ENCODE measurements around the gene PLPP3. TPM values are rescaled to one million over a fixed set of nuclear protein-coding genes. Genes with fewer than 3 reads are reported as not detected.
A peak's percentile ranks its signal among the peaks of the same experiment; 100 is the strongest.

PLPP3 gene
- total RNA-seq, 1 donor from 2014 or later: 33.5 TPM

DNA sequence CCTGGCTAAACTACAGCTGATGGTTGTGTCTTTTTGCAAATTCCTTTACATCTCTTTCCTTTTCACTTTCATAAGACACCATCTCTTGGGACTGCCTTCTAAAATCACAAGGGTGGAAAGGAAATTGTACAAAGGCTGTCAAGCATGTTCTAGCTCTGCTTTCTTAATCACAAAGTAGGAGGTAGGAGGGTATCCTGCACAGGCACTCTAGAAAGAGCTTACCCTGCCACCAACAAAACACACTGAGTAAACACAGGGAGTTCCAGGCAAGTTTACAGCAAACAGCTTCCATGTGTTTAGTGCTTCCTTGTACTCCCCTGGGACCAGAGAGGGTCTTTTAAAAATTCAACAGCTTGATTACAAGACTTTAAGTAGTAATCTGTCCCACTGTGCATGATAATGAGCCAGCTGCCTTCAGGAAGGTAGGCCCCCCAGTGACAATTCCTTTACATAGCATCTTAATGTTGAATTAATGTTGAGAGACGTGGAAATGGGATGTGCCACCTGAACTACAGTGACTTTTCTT is 2.4 kb downstream of the PLPP3 start:
- no peaks in the 10 kb centered on the region for H3K36me3 Mint-ChIP-seq (ENCODE audit: low read depth, unreplicated experiment)
- DNase-seq (ENCODE audit: low spot score): peak; percentile 15
- H3K27ac Mint-ChIP-seq (ENCODE audit: unreplicated experiment): peak overlapping the region; percentile 50
- H3K4me3 Mint-ChIP-seq (ENCODE audit: unreplicated experiment): peak overlapping the region; percentile 99
- H3K27me3 Mint-ChIP-seq (ENCODE audit: unreplicated experiment): peaks cover 4% of the 10 kb centered on the region
- TF ChIP-seq, protein P1, sequence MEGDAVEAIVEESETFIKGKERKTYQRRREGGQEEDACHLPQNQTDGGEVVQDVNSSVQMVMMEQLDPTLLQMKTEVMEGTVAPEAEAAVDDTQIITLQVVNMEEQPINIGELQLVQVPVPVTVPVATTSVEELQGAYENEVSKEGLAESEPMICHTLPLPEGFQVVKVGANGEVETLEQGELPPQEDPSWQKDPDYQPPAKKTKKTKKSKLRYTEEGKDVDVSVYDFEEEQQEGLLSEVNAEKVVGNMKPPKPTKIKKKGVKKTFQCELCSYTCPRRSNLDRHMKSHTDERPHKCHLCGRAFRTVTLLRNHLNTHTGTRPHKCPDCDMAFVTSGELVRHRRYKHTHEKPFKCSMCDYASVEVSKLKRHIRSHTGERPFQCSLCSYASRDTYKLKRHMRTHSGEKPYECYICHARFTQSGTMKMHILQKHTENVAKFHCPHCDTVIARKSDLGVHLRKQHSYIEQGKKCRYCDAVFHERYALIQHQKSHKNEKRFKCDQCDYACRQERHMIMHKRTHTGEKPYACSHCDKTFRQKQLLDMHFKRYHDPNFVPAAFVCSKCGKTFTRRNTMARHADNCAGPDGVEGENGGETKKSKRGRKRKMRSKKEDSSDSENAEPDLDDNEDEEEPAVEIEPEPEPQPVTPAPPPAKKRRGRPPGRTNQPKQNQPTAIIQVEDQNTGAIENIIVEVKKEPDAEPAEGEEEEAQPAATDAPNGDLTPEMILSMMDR (IDR thresholded peaks at IDR 0.05; ENCODE audit: unreplicated experiment): peak; percentile 44
- no peaks in the 10 kb centered on the region for H3K9me3 Mint-ChIP-seq (ENCODE audit: unreplicated experiment)
- H3K4me1 Mint-ChIP-seq (ENCODE audit: unreplicated experiment): peaks cover 32% of the 10 kb centered on the region

DNA sequence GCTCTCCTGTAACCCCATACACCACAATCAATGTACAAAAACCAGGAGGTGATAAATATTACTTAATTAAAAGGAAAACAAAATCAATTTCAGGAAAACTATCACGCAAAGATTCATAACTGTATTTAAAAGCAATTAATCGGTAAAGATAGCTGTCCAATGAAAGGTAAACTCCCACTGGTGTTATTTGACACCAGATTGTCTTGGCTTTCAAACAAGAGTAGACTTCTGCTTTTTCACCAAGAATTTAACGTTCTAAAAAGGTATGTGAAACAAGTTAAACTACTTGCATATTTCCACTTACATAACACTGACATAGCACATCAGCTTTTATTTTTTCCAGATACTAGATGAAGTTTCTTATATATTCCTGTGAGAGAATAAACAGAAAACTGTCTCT is 3.5 kb downstream of the PLPP3 start:
- Mint-ChIP-seq H3K27me3 (ENCODE audit: unreplicated experiment) (peaks cover 4% of the 10 kb centered on the region), H3K4me3 (ENCODE audit: unreplicated experiment) (no peak overlapping the region), H3K9me3 (ENCODE audit: unreplicated experiment) (no peaks in the 10 kb centered on the region), H3K4me1 (ENCODE audit: unreplicated experiment) (peaks cover 32% of the 10 kb centered on the region), H3K36me3 (ENCODE audit: low read depth, unreplicated experiment) (no peaks in the 10 kb centered on the region), H3K27ac (ENCODE audit: unreplicated experiment) (no peak overlapping the region)
- TF ChIP-seq, protein P1 (IDR thresholded peaks at IDR 0.05; ENCODE audit: unreplicated experiment): no peak
- DNase-seq (ENCODE audit: low spot score): no peak

DNA sequence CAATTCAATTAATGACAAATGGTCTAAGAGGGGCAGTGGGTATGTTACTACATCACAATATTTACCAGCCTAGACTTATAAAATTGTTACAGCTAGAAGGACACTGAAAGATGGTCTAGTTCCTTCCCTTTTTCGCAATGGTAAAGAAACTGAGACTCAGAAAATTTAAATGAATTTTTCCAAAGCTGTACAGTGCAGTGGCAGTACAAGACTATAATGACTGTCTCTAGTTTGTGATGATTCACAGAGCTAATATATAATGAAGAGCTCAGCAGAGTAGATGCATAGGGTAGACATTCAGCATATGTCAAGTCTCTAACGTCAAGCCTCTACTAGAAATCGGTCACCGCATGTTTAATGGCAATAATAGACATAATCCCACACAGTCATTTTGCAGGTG is 4.6 kb downstream of the PLPP3 start:
- Mint-ChIP-seq H3K4me1 (ENCODE audit: unreplicated experiment) (peaks cover 28% of the 10 kb centered on the region), H3K36me3 (ENCODE audit: low read depth, unreplicated experiment) (no peaks in the 10 kb centered on the region), H3K4me3 (ENCODE audit: unreplicated experiment) (no peak overlapping the region), H3K27me3 (ENCODE audit: unreplicated experiment) (peaks cover 4% of the 10 kb centered on the region), H3K9me3 (ENCODE audit: unreplicated experiment) (no peaks in the 10 kb centered on the region), H3K27ac (ENCODE audit: unreplicated experiment) (no peak overlapping the region)
- TF ChIP-seq, protein P1 (IDR thresholded peaks at IDR 0.05; ENCODE audit: unreplicated experiment): no peak
- DNase-seq (ENCODE audit: low spot score): no peak

DNA sequence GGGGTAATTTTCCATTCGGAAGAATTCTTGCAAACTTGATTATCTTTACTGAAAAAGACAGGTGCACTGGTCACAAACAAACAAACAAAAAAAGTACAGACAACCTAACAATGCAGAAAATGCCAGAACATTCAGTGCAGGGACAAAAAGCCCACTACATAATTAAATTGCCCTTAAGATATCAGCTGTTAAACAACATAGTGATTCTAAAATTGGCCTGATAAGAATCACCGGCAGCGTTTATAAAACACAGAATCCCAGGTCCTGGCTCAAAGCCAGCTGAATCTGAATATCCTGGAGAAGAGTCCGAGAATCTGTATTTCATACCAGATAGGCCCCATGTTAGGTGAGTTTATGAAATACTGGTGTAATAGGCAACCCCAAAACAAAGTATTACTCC is 6.1 kb downstream of the PLPP3 start:
- Mint-ChIP-seq H3K36me3 (ENCODE audit: low read depth, unreplicated experiment) (peaks cover 3% of the 10 kb centered on the region), H3K27me3 (ENCODE audit: unreplicated experiment) (peaks cover 6% of the 10 kb centered on the region), H3K9me3 (ENCODE audit: unreplicated experiment) (no peaks in the 10 kb centered on the region), H3K4me1 (ENCODE audit: unreplicated experiment) (peaks cover 27% of the 10 kb centered on the region), H3K27ac (ENCODE audit: unreplicated experiment) (no peak overlapping the region), H3K4me3 (ENCODE audit: unreplicated experiment) (no peak overlapping the region)
- TF ChIP-seq, protein P1 (IDR thresholded peaks at IDR 0.05; ENCODE audit: unreplicated experiment): no peak
- no peak for DNase-seq (ENCODE audit: low spot score)

DNA sequence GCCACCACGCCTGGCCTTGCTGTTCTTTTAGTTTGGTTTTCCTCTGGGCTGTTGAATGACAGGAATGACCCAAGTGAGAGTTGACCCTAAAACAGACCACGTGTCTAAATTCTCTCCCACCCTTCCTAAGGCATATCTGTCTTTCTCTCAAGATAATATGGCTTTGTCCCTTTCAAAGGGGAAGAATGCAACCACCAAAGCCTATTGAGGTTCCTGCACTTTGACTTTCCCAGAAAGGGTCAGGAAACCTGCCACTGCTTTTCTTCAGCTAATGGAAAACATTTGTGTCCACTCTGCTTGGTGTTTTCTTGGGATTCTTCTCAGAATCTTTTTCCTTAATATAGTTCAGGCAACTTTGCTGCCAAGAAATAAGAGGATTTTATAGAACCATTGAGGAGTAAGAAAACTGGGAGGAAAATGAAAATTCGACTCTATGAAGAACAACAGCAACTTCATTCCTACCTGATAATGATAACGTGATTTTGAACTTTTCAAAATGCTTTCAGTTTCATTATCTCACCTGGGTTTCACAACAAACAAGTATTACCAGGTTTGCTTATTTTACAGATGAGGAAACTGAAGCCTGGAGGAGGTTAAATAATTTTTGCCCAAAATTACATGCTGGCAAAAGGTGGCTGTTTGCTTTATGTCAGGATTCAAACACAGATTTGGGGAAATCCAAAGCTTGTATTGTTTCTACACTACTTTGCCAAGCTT is 6.9 kb downstream of the PLPP3 start:
- DNase-seq (ENCODE audit: low spot score): no peak
- peaks cover 22% of the 10 kb centered on the region for H3K4me1 Mint-ChIP-seq (ENCODE audit: unreplicated experiment)
- peaks cover 3% of the 10 kb centered on the region for H3K36me3 Mint-ChIP-seq (ENCODE audit: low read depth, unreplicated experiment)
- H3K4me3 Mint-ChIP-seq (ENCODE audit: unreplicated experiment): no peak overlapping the region
- H3K27ac Mint-ChIP-seq (ENCODE audit: unreplicated experiment): no peak overlapping the region
- TF ChIP-seq, protein P1 (IDR thresholded peaks at IDR 0.05; ENCODE audit: unreplicated experiment): no peak
- H3K9me3 Mint-ChIP-seq (ENCODE audit: unreplicated experiment): no peaks in the 10 kb centered on the region
- peaks cover 6% of the 10 kb centered on the region for H3K27me3 Mint-ChIP-seq (ENCODE audit: unreplicated experiment)

Data from endothelial cell (in vitro differentiated cells).